ENCODE measurements around the gene PNCK. TPM values are rescaled to one million over a fixed set of nuclear protein-coding genes. Genes with fewer than 3 reads are reported as not detected.
A peak's percentile ranks its signal among the peaks of the same experiment; 100 is the strongest.

PNCK gene
- total and polyA plus RNA-seq, 9 donors, result 0.93 to 10.6 (median 3.5) TPM

DNA sequence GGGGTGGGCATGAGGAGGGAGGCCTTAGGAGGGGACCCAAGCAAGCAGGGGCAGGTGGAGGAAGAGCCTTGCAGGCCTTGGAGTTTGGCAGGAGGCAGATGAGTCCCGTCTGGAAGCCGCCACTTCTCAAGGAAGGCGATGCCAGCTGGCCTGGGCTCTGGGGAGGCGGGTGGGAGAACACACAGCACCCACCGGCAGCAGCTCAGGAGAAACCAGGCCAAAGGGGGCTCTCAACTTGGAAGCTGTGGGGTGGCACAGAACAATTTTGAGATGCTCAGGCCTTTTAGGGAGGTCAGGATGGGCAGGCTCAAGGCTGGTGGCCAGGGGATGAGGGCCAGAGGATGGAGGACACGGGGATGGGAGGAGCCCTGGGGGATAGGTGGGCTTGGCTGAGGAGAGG lies 38.2 kb downstream of the PNCK start:
- no peak overlapping the region for H3K27ac ChIP-seq (ENCODE audit: low read length)
- no peak overlapping the region for H3K4me3 ChIP-seq (ENCODE audit: low read length)
- H3K9me3 ChIP-seq (replicated peaks; ENCODE audit: control insufficient read depth, low read depth, low read length), result peaks cover 6% of the 10 kb centered on the region
- 76% methylated on average over 6 of the region's 6 CpGs for WGBS (ENCODE audit: insufficient coverage)
- no peaks in the 10 kb centered on the region for H3K36me3 ChIP-seq (ENCODE audit: control insufficient read depth, insufficient read depth, low read length)
- H3K4me1 ChIP-seq (ENCODE audit: control insufficient read depth, insufficient read depth, low read length), result peaks cover 14% of the 10 kb centered on the region
- peaks cover 19% of the 10 kb centered on the region for H3K27me3 ChIP-seq (ENCODE audit: control insufficient read depth, insufficient read depth, low read length)
- DNase-seq, result no peak

DNA sequence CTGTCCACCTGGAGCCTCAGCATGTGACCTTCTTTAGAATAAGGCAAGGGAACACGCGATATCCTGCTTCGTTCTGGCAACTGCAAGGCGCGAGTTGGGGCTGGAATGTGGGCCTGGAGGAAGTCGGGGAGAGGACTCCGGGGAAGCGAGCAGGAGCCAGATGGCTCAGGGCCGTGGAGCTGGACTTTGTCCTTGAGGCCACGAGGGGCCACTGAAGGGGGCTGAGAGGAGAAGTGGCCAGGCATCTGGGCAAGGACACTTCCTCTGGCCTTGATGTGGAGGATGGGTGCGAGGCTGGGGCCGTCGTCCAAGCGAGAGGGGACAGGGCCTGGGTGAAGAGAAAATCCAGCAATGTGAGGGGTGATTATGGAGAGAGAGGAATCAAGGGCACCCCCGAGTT lies 38.8 kb downstream of the PNCK start:
- H3K27me3 ChIP-seq (ENCODE audit: control insufficient read depth, insufficient read depth, low read length), result peaks cover 19% of the 10 kb centered on the region
- peaks cover 6% of the 10 kb centered on the region for H3K9me3 ChIP-seq (replicated peaks; ENCODE audit: control insufficient read depth, low read depth, low read length)
- no peak overlapping the region for H3K4me3 ChIP-seq (ENCODE audit: low read length)
- H3K27ac ChIP-seq (ENCODE audit: low read length), result no peak overlapping the region
- H3K4me1 ChIP-seq (ENCODE audit: control insufficient read depth, insufficient read depth, low read length), result peaks cover 11% of the 10 kb centered on the region
- H3K36me3 ChIP-seq (ENCODE audit: control insufficient read depth, insufficient read depth, low read length), result no peaks in the 10 kb centered on the region
- DNase-seq, result peak; percentile 79
- 43% methylated on average over 14 of the region's 15 CpGs for WGBS (ENCODE audit: insufficient coverage)

DNA sequence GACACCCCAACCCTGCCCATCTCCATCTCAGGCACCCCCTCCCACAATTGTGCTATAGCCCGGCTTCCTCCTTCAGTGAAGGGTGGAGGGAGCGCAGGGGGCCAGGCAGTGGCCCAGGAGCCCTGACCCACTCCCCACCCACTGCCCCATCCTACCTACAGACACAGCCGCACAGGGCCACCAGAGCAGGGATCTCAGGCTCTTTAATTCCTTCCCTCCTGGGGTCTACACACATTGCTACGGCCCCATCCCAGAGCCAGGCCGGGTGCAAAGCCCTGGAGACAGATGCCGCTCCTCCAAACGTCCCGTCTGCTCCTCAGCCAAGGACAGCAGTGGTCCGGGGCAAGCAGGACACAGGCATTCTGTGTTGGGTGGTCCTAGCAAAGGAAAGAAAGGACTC lies 39.4 kb downstream of the PNCK start:
- Histone ChIP-seq H3K4me1 (ENCODE audit: control insufficient read depth, insufficient read depth, low read length) (peaks cover 11% of the 10 kb centered on the region), H3K36me3 (ENCODE audit: control insufficient read depth, insufficient read depth, low read length) (no peaks in the 10 kb centered on the region), H3K27me3 (ENCODE audit: control insufficient read depth, insufficient read depth, low read length) (peaks cover 14% of the 10 kb centered on the region), H3K4me3 (ENCODE audit: low read length) (no peak overlapping the region), H3K27ac (ENCODE audit: low read length) (no peak overlapping the region), H3K9me3 (replicated peaks; ENCODE audit: control insufficient read depth, low read depth, low read length) (peaks cover 6% of the 10 kb centered on the region)
- 63% methylated on average over 8 of the region's 9 CpGs for WGBS (ENCODE audit: insufficient coverage)
- DNase-seq, result no peak

DNA sequence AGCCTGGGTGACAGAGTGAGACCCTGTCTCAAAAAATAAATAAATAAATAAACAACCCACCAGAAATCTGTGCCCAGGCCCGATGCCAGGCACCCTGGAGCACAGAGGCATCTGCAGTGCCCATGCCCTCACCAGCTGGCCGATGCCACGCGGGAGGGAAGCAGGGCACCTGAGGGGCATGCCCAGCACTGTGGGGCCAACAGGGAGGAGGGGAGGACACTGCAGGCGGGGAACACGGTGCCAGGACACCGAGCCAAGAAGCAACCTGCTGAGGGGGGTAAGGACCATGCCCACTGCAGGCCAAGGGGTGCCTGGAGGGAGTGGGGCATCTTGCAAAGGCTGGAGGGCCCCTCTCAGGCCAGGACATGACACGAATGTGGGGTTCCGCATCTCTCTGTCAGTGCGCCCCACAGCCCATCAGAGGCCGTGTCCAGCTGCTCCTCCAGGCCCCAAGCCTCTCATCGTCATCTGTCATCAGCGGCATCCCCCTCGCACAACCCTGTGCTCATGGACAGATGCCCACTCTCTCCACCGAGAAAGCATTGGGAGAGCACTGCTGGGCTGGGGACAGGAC lies 39.9 kb downstream of the PNCK start:
- DNase-seq, result no peak
- H3K27me3 ChIP-seq (ENCODE audit: control insufficient read depth, insufficient read depth, low read length), result peaks cover 9% of the 10 kb centered on the region
- H3K27ac ChIP-seq (ENCODE audit: low read length), result no peak overlapping the region
- H3K9me3 ChIP-seq (replicated peaks; ENCODE audit: control insufficient read depth, low read depth, low read length), result peaks cover 6% of the 10 kb centered on the region
- H3K4me1 ChIP-seq (ENCODE audit: control insufficient read depth, insufficient read depth, low read length), result peaks cover 11% of the 10 kb centered on the region
- WGBS (ENCODE audit: insufficient coverage), result 86% methylated on average over 15 of the region's 15 CpGs
- H3K36me3 ChIP-seq (ENCODE audit: control insufficient read depth, insufficient read depth, low read length), result no peaks in the 10 kb centered on the region
- no peak overlapping the region for H3K4me3 ChIP-seq (ENCODE audit: low read length)

DNA sequence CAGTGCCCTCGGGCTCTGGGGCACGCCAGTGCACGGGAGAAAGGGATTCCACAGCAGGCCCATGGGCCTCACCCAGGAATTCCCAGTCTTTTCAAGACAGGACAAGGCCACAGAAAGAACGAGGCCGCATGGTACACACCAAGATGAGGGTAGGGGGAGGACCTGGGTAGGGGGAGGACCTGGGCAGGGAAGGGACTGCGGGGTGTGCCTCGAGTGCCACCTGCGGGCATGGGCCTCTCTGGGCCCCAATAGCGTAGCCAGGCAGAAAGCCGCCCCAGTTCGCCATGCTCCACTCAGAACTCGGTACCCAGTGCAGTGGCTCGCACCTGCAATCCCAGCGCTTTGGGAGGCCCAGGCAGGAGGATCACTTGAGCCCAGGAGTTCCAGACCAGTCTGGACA lies 40.6 kb downstream of the PNCK start:
- no peak for DNase-seq
- H3K27ac ChIP-seq (ENCODE audit: low read length), result no peak overlapping the region
- H3K9me3 ChIP-seq (replicated peaks; ENCODE audit: control insufficient read depth, low read depth, low read length), result peaks cover 6% of the 10 kb centered on the region
- peaks cover 8% of the 10 kb centered on the region for H3K27me3 ChIP-seq (ENCODE audit: control insufficient read depth, insufficient read depth, low read length)
- H3K36me3 ChIP-seq (ENCODE audit: control insufficient read depth, insufficient read depth, low read length), result no peaks in the 10 kb centered on the region
- peaks cover 13% of the 10 kb centered on the region for H3K4me1 ChIP-seq (ENCODE audit: control insufficient read depth, insufficient read depth, low read length)
- H3K4me3 ChIP-seq (ENCODE audit: low read length), result no peak overlapping the region
- 88% methylated on average over 14 of the region's 14 CpGs for WGBS (ENCODE audit: insufficient coverage)

DNA sequence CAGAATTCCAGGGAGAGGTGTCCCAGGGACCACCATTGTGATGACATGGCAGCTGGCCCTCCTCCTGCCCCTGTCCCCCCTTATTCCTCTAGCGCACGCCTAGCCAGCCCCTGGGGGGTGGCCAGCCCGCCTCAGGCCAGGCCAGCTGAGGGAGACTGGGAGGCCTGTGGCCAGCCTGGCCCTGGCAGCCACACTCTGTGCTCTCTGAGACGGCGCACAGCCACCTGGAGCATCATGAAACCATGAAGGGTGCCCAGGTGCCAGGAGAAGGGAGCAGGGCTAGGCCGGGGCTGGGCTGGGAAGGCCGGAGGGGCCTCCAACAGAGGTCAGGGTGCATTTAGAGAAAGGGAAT lies 41.0 kb downstream of the PNCK start:
- no peaks in the 10 kb centered on the region for H3K36me3 ChIP-seq (ENCODE audit: control insufficient read depth, insufficient read depth, low read length)
- DNase-seq, result no peak
- H3K27ac ChIP-seq (ENCODE audit: low read length), result no peak overlapping the region
- peaks cover 4% of the 10 kb centered on the region for H3K27me3 ChIP-seq (ENCODE audit: control insufficient read depth, insufficient read depth, low read length)
- no peak overlapping the region for H3K4me3 ChIP-seq (ENCODE audit: low read length)
- H3K4me1 ChIP-seq (ENCODE audit: control insufficient read depth, insufficient read depth, low read length), result peaks cover 17% of the 10 kb centered on the region
- 94% methylated on average over 4 of the region's 7 CpGs for WGBS (ENCODE audit: insufficient coverage)
- H3K9me3 ChIP-seq (replicated peaks; ENCODE audit: control insufficient read depth, low read depth, low read length), result peaks cover 6% of the 10 kb centered on the region

DNA sequence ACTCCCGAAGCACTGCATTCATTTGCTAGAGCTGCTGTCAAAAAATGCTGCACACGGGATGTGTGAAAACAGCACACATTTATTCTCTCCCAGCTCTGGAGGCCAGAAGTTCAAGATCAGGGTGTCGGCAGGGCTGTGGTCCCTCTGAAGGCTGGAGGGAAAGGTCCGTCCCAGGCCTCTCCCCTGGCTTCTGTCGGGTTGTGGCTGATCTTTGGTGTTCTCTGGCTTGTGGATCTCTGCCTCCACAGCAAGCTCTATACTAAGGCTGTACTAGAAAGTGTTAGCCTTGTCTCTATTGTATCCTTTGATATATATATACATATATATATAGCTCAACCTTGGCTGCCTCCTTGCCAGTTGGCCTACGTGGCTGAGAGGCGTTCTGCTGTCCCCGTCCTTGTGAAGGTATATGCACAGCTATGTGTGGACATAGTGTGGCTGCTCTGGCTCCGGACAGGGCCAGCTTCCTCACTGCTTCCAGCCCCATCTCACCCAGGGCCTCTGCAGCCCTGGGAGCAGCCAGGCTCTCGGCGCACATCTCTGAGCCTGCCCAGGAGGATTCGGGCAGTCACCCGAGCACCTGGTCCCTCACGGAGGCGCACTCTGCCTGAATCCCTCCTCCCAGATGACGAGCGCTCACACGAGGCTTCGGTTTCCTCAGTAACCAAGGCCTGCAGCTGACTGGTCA lies 41.6 kb downstream of the PNCK start:
- DNase-seq, result no peak
- Histone ChIP-seq H3K36me3 (ENCODE audit: control insufficient read depth, insufficient read depth, low read length) (no peaks in the 10 kb centered on the region), H3K4me3 (ENCODE audit: low read length) (no peak overlapping the region), H3K27me3 (ENCODE audit: control insufficient read depth, insufficient read depth, low read length) (peaks cover 3% of the 10 kb centered on the region), H3K4me1 (ENCODE audit: control insufficient read depth, insufficient read depth, low read length) (peaks cover 20% of the 10 kb centered on the region), H3K9me3 (replicated peaks; ENCODE audit: control insufficient read depth, low read depth, low read length) (peaks cover 6% of the 10 kb centered on the region), H3K27ac (ENCODE audit: low read length) (no peak overlapping the region)
- WGBS (ENCODE audit: insufficient coverage), result 80% methylated on average over 11 of the region's 19 CpGs

DNA sequence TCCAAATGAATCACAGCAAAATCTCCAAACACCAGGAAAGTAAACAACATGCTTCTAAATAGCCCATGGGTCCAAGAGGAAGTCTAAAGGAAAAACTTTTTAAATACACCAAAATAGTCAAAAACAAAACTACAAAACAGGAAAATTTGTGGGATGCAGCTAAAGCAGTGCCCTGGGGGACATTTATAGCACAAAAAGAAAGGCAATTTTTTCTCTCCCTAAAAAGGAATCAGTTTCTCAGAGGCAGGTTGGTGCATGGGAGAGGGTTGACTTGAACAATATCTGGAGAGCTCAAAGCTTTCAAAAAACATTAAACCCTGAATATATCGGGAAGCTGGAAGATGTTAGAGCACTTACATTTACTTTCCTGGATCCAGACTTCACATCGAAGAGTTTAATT lies 42.3 kb downstream of the PNCK start:
- peaks cover 20% of the 10 kb centered on the region for H3K4me1 ChIP-seq (ENCODE audit: control insufficient read depth, insufficient read depth, low read length)
- H3K9me3 ChIP-seq (replicated peaks; ENCODE audit: control insufficient read depth, low read depth, low read length), result peaks cover 6% of the 10 kb centered on the region
- H3K36me3 ChIP-seq (ENCODE audit: control insufficient read depth, insufficient read depth, low read length), result no peaks in the 10 kb centered on the region
- DNase-seq, result no peak
- H3K4me3 ChIP-seq (ENCODE audit: low read length), result no peak overlapping the region
- WGBS (ENCODE audit: insufficient coverage), result 100% methylated on average over 1 of the region's 2 CpGs
- H3K27ac ChIP-seq (ENCODE audit: low read length), result no peak overlapping the region
- peaks cover 3% of the 10 kb centered on the region for H3K27me3 ChIP-seq (ENCODE audit: control insufficient read depth, insufficient read depth, low read length)

DNA sequence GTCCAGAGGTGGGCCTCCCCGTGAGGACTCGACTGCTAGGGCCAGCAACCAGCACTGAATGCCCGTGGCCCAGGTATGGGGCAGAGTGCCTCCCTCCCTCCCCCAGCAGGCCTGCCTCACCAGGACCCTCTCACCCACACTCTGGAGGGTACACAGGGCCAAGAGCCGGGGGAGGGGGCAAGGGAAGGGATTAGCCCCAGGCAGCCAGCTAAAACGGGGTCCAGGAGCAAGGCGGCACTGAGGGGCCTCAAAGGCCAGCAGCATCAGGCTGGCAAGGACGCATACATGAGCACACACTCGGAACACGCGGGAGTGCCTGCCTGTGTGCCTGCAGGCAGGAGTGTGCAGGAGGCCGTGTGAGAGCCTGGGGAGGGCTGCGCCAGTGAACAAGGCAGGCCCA lies 44.9 kb downstream of the PNCK start:
- H3K27me3 ChIP-seq (ENCODE audit: control insufficient read depth, insufficient read depth, low read length), result peaks cover 5% of the 10 kb centered on the region
- H3K4me1 ChIP-seq (ENCODE audit: control insufficient read depth, insufficient read depth, low read length), result peaks cover 9% of the 10 kb centered on the region
- DNase-seq, result no peak
- no peak overlapping the region for H3K4me3 ChIP-seq (ENCODE audit: low read length)
- no peaks in the 10 kb centered on the region for H3K36me3 ChIP-seq (ENCODE audit: control insufficient read depth, insufficient read depth, low read length)
- peaks cover 6% of the 10 kb centered on the region for H3K9me3 ChIP-seq (replicated peaks; ENCODE audit: control insufficient read depth, low read depth, low read length)
- H3K27ac ChIP-seq (ENCODE audit: low read length), result no peak overlapping the region
- WGBS (ENCODE audit: insufficient coverage), result 82% methylated on average over 9 of the region's 12 CpGs

DNA sequence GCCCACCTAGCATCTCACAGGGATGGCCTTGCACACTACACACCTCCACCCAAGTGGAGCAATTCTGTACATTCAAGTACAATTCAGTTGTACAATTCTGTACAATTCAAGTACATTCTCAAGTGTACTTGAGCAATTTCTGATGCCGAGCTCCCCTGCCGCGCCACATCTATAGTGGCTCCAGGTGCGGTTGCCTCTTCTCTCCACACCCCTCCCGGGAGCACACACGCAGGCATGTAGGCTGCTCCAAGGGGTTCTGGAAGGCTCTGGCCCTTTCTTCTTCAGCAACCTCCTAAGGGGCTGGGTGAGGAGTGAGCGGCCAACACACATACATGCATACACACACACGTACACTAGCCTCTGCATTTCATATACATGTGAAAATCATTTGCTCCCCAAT lies 45.5 kb downstream of the PNCK start:
- Histone ChIP-seq H3K9me3 (replicated peaks; ENCODE audit: control insufficient read depth, low read depth, low read length) (peaks cover 6% of the 10 kb centered on the region), H3K27ac (ENCODE audit: low read length) (no peak overlapping the region), H3K27me3 (ENCODE audit: control insufficient read depth, insufficient read depth, low read length) (peaks cover 5% of the 10 kb centered on the region), H3K36me3 (ENCODE audit: control insufficient read depth, insufficient read depth, low read length) (no peaks in the 10 kb centered on the region), H3K4me1 (ENCODE audit: control insufficient read depth, insufficient read depth, low read length) (peaks cover 9% of the 10 kb centered on the region), H3K4me3 (ENCODE audit: low read length) (no peak overlapping the region)
- 74% methylated on average over 6 of the region's 8 CpGs for WGBS (ENCODE audit: insufficient coverage)
- no peak for DNase-seq

Measured in muscle of leg (tissue), 11 donors.